Coronary artery (tissue), 2 donors: Measurements from ENCODE around the gene NFYB.

Experiments
- DNase-seq: peaks from one replicate; pipeline ENCODE4 v3.0.0-alpha.2; 2017; ENCODE audit warnings: low spot score
- H3K27ac ChIP-seq, 2 donors: fragments of 200-600 bp; sonication (generic); one replicate each; pipeline ENCODE4 v1.5.1; 2016 to 2019
- H3K4me3 ChIP-seq: fragments of 200-600 bp; sonication (generic); 2 replicates; pipeline ENCODE4 v1.5.1; 2016; ENCODE audit warnings: mild to moderate bottlenecking, moderate library complexity
- CTCF ChIP-seq: fragments of 200-600 bp; sonication (generic); IDR thresholded peaks from one replicate; pipeline ENCODE4 v1.5.1; 2019; ENCODE audit warnings: antibody characterized with exemption

Gene NFYB

DNA sequence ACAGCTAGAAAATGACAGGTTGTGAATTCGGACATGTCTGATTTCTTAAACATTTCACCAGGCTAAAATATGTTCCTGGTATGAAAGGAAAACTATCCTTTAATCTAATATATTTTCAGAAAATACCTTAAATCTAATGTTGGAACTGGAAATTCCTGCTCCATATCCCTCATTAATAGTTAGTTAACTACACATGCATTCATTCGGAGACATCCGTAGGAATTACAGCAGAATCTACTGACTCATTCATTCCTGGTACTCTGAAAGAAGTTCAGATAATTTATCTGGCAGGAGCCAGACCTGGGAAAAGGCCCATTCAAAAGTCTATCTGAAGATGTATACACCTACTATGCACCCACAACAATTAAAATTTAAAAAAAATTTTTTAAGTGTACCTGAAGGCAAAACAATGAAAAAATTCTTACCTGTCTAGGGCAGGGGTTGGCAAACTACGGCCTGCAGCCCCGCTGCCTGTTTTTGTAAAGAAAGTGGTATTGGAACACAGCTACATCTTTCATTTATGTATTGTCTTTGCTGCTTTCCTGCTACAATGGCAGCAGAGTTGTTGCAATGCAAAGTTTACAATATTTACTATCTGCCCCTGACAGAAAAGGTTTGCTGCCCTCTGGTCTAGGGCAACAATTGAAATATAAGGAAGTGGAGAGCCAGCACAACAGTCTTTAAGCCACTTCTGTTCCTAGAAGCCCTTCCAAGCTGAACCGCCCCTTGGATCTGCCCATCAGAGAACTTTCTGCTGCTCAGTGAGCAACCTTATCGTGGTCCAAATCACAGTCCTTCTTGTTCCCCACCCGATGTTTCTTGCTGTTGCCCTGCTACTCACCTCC lies 17.9 kb upstream of the NFYB start:
- H3K4me3 ChIP-seq, result no peak overlapping the region
- H3K27ac ChIP-seq, result no peak overlapping the region
- no peak for TF ChIP-seq CTCF
- no peak for DNase-seq

GRCh38 chr12:104154806-104155205 lies 16.8 kb upstream of the NFYB start:
- Histone ChIP-seq H3K4me3 (no peak overlapping the region), H3K27ac (no peak overlapping the region)
- no peak for TF ChIP-seq CTCF
- no peak for DNase-seq

DNA sequence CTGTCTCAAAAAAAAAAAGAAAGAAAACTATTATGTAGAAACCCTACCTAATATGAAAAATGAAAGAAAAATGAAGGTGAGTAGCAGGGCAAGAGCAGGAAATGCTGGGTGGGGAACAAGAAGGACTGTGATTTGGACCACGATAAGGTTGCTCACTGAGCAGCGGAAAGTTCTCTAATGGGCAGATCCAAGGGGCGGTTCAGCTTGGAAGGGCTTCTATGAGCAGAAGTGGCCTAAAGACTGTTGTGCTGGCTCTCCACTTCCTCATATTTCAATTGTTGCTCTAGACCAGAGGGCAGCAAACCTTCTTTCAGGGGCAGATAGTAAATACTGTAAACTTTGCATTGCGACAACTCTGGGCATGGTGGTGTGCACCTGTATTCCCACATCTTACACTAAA lies 16.3 kb upstream of the NFYB start:
- DNase-seq, result no peak
- Histone ChIP-seq H3K27ac (no peak overlapping the region), H3K4me3 (no peak overlapping the region)
- no peak for TF ChIP-seq CTCF

DNA sequence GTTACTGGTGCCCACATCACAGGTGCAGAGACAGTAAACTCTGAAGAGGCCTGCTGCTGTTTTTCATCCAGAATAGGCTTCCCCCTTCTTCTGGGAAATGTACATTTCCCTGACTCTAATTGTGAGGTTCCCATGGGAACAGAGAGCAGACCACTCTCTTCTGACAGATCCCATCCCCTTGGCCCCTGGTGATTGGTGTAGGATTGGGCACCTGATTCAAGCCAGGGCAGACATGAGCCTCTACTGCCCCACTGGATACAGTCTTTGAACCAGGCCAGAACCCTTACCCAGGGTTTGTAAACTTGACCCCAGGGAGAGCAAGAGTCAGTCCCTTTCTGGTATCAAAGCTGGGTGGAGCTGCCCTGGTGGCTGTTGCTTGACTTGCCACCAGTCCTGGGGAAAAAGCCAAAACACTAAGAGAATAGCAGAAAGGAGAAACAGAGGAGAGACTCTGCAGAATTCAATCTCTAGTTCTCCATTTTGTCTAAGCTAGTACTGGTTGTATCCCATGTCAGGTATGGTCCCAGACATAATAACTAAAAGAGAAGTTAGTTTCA lies 14.8 kb upstream of the NFYB start:
- H3K27ac ChIP-seq, result no peak overlapping the region
- H3K4me3 ChIP-seq, result no peak overlapping the region
- DNase-seq, result no peak
- no peak for TF ChIP-seq CTCF

- no peak for TF ChIP-seq CTCF
- Histone ChIP-seq H3K27ac (no peak overlapping the region), H3K4me3 (no peak overlapping the region)
- peak; percentile 19 for DNase-seq
Observed at GRCh38 chr12:104150416-104150815, 12.4 kb upstream of the NFYB start.

GRCh38 chr12:104147346-104147745 lies 9.3 kb upstream of the NFYB start:
- no peak overlapping the region for H3K4me3 ChIP-seq
- no peak for DNase-seq
- H3K27ac ChIP-seq, result no peak overlapping the region
- TF ChIP-seq CTCF, result no peak

- Histone ChIP-seq H3K4me3 (no peak overlapping the region), H3K27ac (no peak overlapping the region)
- DNase-seq, result no peak
- TF ChIP-seq CTCF, result no peak
Observed at GRCh38 chr12:104143918-104144317, 5.9 kb upstream of the NFYB start.
